Globus pallidus (tissue), 1 donor: ENCODE results near the gene AKAP12.
"Not testable (repeated sequence)": the region's sequence is repeated elsewhere in the genome, so short reads cannot be mapped to it uniquely, and the experiment has no call there.

Experiments
- DNase-seq: peaks from one replicate; pipeline ENCODE4 v3.0.0-alpha.2; 2015; ENCODE audit warnings: low spot score

The AKAP12 gene

GRCh38 chr6:151349651-151350270 is 110.0 kb downstream of the AKAP12 start:
- no peak for DNase-seq

GRCh38 chr6:151350442-151351145 is 110.8 kb downstream of the AKAP12 start:
- DNase-seq: no peak

GRCh38 chr6:151351146-151351700 is 111.5 kb downstream of the AKAP12 start:
- no peak for DNase-seq

GRCh38 chr6:151351731-151352130 is 112.0 kb downstream of the AKAP12 start:
- no peak for DNase-seq

- no peak for DNase-seq
Observed at GRCh38 chr6:151352410-151353396, 112.9 kb downstream of the AKAP12 start.

GRCh38 chr6:151353795-151354194 is 114.0 kb downstream of the AKAP12 start:
- no peak for DNase-seq

- not testable (repeated sequence) for DNase-seq
Observed at GRCh38 chr6:151356983-151357382, 117.2 kb downstream of the AKAP12 start.

- DNase-seq: no peak
Observed at GRCh38 chr6:151357758-151358436, 118.1 kb downstream of the AKAP12 start.

- DNase-seq: no peak
Observed at GRCh38 chr6:151358475-151358874, 118.7 kb downstream of the AKAP12 start.

GRCh38 chr6:151359486-151359885 is 119.7 kb downstream of the AKAP12 start:
- no peak for DNase-seq

- peak; percentile 17 for DNase-seq
Observed at GRCh38 chr6:151365233-151365632, 125.5 kb downstream of the AKAP12 start.

GRCh38 chr6:151370509-151371078 is 130.8 kb downstream of the AKAP12 start:
- no peak for DNase-seq

- DNase-seq: no peak
Observed at GRCh38 chr6:151372164-151372563, 132.4 kb downstream of the AKAP12 start.

- DNase-seq: no peak
Observed at GRCh38 chr6:151374036-151374683, 134.4 kb downstream of the AKAP12 start.

- peak; percentile 16 for DNase-seq
Observed at GRCh38 chr6:151375833-151376232, 136.1 kb downstream of the AKAP12 start.

- DNase-seq: no peak
Observed at GRCh38 chr6:151376440-151376839, 136.7 kb downstream of the AKAP12 start.

- DNase-seq: no peak
Observed at GRCh38 chr6:151377095-151377494, 137.3 kb downstream of the AKAP12 start.

- no peak for DNase-seq
Observed at GRCh38 chr6:151379933-151380847, 140.4 kb downstream of the AKAP12 start.

GRCh38 chr6:151380848-151381205 is 141.1 kb downstream of the AKAP12 start:
- no peak for DNase-seq

GRCh38 chr6:151381722-151382121 is 142.0 kb downstream of the AKAP12 start:
- no peak for DNase-seq
